Stimulated activated CD4-positive, alpha-beta T cell treated with anti-CD3 and anti-CD28 coated beads, Interleukin-4, amount 100 ng/mL, for 1 hour (primary cell): ENCODE results near the gene TCEAL7.
A peak's percentile ranks its signal among the peaks of the same experiment; 100 is the strongest.
"Not testable (repeated sequence)": the region's sequence is repeated elsewhere in the genome, so short reads cannot be mapped to it uniquely, and the experiment has no call there.

Experiments
- DNase-seq: peaks from one replicate; pipeline ENCODE4 v3.0.0-alpha.2; 2020

TCEAL7 gene, protein sequence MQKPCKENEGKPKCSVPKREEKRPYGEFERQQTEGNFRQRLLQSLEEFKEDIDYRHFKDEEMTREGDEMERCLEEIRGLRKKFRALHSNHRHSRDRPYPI

DNA sequence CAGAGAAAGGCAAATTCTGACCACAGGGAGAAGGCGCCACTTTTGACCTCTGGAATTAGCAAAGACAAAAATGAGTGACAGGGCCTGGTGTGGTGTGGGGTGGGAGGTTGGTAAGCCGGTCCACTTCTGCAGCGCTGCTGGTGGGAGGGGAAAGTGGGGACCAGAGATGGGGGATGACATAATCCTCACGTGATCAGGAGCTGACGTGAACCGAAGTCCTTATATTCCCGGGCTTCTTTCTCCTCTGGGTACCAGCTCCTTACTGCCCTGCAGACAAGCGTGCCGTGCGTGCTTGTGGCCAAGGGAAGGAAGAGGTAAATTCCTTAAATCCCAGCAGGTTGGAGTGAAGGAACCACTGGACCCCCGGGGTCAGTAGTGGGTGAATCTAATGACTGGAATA lies at the start of gene TCEAL7:
Gene TCEAL7 (plus strand): TSS at position 249 of the 400 bp plus-strand sequence. CDS start 1,165 bp downstream, outside the sequence.
- DNase-seq = no peak

DNA sequence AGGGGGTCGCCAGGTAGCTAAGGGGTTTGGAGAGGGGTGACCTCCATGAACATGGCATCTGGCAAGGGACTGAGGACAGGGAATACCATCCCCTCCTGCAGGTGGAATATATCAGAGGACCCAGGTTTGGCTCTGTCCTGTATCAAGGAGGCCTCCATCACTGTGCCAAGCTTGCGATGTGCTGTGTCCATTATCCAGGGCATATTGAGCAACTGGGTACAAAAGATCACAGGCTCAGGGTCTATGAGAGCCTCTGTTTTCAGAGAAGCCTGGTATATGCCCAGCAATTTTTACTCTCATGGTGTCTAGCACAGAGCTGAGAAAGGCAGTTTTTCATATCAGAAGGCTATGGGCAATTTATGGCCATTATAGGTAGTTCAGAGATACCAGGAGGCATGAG lies 36.9 kb upstream of the TCEAL7 start:
- DNase-seq = no peak

DNA sequence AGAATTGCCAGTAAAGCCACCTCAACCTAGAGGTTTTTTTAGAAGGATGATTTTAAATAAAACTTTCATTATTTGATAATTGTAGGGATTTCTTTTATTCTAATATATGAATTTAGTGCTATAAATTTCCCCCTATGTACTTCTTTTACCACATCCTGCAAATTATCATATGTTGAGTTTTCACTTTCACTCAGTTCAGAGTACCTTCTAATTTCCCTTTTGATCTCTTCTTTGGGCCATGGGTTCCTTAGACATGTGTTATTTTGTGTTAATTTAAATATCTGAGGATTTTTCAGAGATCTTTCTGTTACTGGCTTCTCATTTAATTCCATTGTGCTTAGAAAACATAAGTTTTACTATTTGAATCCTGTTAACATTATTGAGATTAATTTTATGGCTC lies 25.3 kb upstream of the TCEAL7 start:
- DNase-seq = no peak

DNA sequence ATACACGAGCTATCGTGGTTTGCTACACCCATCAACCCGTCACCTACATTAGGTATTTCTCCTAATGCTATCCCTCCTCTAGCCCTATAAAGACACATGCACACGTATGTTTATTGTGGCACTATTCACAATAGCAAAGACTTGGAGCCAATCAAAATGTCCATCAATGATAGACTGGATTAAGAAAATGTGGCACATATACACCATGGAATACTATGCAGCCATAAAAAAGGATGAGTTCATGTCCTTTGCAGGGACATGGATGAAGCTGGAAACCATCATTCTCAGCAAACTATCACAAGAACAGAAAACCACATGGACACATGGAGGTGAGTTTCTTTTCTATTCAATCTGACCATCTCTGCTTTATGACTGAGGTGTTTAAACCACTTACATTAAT lies 24.4 kb upstream of the TCEAL7 start:
- not testable (repeated sequence) for DNase-seq

DNA sequence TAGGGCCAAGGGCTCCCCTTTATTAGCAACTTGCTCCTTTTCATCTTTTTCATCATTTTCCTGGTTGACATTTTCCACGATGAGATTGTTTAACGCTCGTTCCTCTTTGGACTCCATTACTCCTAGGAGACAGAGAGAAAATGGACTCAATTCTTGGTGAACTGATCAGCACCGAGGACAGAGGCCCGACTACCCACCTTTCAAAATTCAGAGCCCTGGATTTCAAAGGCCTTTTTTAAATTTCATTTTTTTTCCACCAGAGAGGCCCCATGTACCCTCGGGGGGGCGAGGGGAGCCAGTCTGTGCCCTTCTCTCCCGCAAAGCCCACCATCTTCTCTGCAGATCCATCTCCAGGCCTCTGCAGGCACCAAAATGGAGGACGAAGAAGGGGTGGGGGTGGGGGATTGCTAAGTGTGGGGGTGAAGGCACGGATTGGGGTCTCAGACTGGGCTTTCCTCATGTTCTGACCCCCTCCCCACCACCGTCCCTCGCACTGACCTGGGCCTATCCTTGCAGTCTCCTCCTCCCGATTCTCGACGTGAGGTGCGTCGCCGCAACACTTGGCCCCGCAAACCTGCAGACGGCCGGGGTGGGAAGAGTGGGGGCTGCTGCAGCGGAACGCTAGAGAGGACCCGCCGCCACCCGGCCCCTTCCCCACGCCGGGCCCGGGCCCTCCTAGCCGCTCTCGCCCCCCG lies 20.0 kb upstream of the TCEAL7 start:
- DNase-seq = no peak

DNA sequence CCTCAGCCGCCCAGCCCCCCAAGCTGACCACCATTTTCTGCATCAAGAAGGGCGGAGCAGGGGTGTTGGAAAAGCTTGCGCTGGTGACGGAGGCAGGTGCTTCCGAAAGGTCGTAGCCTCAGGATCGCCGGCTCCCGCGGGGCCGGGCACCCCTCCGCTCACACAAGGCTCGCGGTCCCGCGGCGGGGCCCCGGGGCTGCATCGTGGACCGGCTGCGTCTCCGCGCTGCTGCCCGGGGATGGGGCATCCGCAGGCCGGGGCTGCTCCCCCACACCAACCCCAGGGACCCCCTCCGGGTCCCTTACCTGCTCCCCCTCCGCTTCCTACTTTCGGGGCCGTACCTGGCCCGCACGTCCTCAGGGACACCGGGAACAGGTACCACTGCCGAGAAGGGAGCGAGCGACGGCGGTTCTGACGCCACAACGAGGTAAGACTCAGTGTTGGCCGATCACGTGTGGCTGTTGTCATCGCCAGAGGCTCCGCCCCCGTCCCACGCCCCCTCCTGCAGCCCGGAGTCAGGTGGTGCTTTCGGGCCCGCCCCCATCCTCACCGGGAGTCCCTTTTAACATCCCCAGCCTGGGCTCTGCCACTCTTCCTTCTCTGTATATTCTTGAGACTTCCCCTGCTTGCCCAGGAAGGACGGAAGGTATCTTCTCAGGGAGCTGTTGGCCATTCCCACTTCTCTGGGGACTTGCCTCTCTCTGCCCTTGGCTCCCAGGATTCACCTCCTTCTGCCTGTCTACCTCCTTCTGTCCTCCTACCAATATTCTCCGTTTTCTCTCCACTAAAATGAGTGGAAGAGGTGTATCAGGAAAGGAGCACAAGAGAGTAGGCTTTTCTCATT lies 19.3 kb upstream of the TCEAL7 start, which contains the start of gene BEX2:
Gene BEX2 (minus strand): TSS at position 436 of the 844 bp plus-strand sequence. CDS start 1,014 bp downstream, outside the sequence.
- peak; percentile 86 for DNase-seq

DNA sequence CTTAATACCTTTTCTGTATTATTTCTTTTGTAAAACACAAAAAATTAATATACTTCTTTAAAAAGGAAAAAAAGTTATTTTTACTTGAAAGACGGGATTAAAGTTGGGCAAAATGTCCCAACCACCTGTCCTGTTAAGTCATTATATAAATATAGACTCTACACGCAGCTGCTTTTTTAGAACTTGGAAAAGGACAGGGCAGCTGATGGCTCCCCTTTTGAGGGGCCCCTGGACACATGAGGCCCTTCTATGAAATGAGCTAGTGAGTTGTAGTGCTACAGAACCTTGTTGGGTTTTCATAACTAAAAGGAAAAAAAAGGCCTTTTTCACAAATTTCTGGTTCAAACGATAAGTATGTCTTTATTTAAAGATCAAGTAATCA lies 18.6 kb upstream of the TCEAL7 start:
- no peak for DNase-seq

DNA sequence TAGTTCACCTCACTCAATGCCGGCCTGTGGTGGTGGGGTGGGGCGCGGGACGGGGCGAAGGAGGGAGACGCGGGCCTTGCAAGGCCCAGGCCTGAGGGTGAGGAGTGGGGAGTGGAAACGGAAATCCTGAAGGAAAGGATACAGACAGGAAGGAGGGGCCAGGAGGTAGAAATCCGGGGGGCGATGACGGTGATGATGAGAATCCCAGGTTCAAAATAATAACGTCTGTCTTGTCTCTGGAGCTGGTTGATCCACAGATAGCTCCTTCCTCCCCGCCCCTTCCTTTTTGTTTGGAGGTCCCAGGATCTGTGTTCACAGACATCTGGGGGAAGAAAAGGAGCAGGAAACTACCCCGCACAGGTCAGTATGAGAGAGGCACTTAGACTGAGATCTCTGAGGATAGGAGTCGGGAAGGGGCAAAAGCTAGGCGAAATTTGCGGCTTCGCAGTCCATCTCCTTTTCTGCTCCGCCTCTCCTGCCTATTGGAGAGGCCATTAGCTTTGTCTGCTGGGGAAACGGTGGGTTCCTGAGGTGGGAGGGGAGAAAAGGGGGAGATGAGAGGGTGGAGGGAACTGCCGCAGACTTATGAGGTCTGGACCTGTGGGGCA lies 746 bp downstream of the TCEAL7 start:
- no peak for DNase-seq

DNA sequence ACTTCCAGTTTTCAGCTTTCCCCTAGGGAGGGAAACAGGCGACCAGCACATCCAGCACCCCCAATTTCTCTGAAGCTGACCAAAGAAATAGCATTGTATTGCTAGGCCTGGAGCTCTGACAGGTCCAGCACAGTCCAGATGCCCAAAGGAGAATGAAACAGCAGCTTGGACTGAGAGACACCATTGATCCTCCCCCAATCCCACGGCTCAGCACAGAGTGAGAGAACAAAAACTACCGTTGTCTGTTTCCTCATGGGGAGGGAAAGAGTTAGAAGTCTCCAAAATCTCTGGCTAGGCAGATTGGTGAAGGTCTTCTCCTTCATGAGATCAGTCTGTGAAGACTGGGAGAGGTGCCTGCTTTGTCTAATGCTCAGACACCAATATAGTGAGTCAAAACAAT lies 8.6 kb downstream of the TCEAL7 start:
- no peak for DNase-seq

DNA sequence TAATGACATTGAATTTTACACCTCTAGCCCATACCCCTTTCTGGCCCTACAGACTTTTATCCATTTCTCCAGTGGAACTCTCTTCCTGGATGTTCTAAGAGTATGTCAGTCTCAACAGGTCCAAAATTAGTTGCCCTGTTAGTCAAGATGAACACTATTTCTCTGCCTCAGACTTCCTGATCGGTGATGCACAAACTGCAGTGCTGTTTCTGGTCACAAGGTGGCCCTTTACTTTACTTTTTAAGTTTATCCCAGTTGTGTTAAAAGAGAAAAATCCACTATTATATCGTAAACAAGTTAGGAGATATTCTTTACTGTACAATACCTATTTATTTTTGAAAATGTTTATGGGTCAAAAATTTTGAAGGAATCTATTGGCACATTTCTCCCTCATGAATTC lies 13.1 kb downstream of the TCEAL7 start:
- DNase-seq = peak; percentile 24

DNA sequence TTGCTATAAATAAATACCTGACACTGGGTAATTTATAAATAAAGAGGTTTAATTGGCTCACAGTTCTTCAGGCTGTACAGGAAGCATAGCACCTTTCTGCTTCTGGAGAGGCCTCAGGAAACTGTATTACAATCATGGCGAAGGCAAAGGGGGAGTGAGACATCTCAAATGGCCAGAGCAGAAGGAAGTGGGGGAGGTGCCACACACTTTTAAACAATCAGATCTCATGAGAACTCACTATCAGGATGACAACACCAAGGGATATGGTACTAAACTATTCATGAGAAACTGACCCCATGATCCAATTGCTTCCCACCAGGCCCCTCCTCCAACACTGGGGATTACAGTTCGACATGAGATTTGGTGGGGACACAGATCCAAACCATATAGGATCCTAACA lies 14.6 kb downstream of the TCEAL7 start:
- no peak for DNase-seq

DNA sequence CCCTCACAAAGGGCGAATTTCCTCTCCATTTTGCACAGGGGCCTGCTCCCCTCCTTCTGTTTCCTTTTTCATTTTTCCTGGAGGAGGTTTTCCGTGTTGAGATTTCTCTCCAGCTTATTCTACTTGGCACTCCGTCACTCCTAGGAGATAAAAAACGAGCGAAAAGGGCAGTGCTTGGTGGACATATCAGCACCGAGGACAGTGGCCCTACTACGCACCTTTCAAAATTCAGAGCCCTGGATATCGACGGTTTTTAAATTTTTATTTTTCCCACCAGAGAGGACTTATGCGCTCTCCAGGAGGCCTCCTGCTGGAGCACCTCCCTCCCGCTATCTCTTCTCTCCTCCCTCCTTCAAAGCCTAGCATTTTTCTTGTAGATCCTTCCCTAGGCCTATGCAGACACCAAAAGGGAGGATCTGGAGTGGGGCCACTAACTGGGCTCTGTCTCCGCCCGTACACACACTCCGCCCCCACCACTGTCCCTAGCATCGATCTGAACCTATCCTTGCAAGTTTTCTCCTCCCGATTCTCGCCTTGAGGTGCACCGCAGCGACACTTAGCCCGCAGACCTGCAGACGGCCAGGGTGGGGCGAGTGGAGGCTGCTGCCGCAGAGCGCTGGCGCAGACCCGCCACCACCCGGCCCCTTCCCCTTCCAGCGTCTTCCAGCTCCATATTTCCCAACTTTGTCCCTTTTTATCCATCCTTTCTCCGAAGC lies 17.8 kb downstream of the TCEAL7 start:
- no peak for DNase-seq

DNA sequence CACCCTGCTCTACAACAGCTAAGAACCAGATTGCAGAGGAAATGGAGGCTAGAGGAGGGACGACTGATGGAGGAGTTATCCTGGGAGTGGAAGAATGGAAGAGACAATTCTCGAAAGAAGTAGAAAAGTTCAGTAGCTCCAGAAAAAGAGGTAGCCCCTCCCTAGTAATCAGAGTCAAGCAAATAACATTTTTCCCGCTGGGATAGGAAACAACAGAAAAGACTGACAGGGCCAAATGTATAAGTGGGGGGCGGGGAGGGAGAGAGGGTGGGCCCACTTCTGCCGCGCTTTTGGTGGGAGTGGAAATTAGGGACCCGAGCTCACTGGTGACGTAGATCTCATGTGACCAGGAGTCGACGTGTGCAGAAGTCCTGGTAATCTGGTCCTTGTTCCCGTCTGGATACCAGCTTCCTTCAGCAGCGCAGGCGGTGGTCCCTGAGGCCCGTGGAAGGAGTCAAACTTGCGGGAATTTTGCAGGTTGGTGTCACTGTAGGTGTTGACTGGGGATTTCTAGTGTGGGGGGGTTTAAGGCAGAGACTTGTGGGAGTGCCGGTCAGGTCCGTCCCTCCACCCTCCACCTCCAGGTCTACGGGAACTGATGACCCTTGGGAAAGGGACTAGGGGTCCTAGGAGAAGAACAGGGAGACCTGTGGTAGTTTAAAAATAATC lies 26.2 kb downstream of the TCEAL7 start, which contains the start of gene TCEAL9:
Gene TCEAL9 (plus strand): TSS at position 377 of the 669 bp plus-strand sequence. CDS start 1,179 bp downstream, outside the sequence.
- no peak for DNase-seq

DNA sequence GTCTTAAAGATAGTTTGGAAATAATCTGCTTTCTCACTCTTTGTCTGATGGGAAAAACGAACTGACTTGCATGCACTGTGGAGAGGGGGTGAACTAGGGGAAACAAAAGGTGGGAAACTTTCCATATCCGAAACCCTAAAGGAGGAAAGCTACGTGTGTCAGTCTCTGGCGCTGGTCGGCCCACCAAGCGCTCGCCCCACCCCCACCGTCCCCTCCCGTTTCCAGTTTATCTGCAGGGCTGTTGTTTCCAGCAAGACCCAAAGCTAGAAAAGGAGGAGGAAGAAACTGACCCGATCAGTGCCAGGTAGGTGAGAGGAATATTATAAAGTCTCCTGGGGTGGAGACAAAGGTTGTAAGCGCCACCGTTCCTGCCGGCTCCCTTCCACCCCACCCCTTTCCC lies 26.8 kb downstream of the TCEAL7 start:
- DNase-seq = no peak

DNA sequence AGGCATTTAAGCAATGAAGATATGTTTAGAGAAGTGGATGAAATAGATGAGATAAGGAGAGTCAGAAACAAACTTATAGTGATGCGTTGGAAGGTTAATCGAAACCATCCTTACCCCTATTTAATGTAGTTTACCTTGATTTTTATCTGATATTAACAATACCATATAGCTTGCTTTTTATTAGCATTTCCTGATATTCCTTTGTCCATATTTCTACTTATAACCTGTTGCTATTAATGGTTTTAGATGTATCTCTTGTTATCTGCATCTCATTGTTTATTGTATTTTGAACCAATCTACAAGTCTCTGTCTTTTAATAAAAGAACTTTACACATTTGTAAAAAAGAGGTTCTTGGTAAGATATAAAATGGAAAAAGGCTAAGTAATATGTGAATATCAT lies 27.8 kb downstream of the TCEAL7 start:
- DNase-seq = no peak

DNA sequence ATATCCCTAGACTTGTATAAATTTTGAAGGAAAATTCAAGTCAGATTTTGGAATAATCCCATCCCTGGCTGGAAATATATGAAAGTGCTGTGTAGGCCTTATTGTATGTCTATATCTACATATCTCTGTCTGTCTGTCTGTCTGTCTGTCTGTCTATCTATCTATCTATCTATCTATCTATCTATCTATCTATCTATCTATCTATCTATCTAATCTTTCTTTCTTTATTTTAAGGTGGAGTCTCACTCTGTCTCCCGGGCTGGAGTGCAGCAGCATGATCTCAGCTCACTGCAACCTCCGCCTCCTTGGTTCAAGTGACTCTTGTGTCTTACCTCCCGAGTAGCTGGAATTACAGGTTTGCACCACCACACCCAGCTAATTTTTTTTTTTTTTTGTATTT lies 29.6 kb downstream of the TCEAL7 start:
- not testable (repeated sequence) for DNase-seq

DNA sequence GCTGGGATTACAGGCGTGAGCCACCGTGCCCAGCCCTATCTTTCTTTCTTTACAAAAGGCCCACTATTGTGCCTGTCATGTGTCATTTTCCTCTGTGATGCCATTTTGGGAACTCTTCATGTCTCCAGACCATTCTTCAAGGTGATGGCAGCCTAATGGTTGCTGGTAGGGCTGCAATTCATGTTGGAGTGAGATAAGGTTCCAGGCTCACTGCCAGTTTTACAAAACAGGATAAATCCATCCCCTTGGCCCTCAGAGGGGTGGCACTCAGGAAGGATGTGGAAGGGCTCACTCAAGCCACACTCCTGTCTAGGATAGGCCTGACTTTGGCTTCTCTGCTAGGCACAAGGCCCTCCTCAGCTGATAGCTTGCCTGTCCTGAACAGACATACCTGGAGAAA lies 30.1 kb downstream of the TCEAL7 start:
- no peak for DNase-seq

DNA sequence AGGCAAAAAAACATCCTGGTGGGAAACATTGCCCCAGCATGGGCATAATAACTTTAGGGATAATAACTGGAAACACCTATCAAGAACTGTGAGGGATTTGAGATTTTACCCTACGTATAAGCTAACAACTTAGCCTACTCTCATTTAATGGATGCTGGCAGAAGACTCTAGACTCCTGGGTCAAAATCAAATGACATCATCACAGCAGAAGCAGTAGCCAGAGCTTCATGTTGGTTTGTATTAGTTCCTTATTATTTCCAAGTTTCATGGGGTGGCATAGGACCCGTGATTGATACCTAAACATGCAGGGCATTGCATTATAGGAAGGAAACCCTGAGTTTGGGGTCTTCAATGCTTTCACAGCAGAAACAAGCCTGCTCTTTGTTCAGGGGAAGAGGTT lies 30.9 kb downstream of the TCEAL7 start:
- no peak for DNase-seq

DNA sequence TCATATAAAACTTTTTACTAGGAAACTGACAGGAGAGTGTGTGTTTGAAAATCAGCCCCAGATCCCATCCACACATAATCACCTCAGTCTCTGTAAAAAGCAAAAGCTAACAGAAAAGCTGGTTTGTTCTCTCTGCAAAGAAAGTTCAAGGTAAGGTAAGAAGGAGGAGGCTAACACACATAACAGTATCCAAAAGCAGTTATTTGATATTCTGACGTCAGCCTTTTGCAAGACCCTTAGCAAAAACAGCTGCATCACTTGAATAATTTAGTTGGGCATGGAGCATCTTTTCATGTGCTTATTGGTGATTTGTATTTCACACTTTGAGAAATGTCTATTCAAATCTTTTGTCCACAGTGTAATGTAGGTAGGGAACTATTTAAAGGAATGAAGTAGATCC lies 31.8 kb downstream of the TCEAL7 start:
- no peak for DNase-seq

DNA sequence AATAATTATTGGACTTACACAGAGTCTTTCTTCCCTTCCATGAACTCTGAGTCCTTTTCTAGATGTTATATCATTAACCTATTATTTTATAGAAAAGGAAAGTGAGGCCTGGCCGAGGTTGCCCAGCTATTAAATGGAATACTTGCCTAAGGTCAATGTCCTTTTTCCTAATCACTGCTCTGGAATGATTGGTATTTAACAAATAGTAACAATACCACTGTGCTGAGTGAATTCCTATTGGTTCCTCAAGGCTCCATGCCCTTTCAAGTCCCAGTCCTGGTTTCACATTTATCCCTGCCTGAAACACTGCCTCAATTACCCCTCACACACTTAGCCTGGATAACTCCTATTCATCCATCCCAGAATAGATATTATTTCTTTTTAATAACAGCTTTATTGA lies 32.4 kb downstream of the TCEAL7 start:
- DNase-seq = no peak

DNA sequence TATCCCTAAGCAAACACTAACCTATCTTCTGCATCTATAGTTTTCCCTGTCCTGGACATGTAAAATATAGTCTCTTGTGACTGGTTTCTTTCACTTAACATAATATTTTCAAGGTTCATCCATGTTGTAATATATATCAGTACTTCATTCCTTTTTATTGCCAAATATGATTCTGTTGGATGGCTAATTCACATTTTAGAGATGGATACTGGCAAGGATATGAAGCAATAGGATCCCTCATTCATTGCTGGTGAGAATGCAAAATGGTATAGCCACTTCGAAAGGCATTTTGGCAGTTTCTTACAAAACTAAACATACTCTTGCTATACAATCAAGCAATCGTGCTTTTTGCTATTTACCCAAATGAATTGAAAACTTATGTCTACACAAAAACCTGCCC lies 33.0 kb downstream of the TCEAL7 start:
- no peak for DNase-seq

DNA sequence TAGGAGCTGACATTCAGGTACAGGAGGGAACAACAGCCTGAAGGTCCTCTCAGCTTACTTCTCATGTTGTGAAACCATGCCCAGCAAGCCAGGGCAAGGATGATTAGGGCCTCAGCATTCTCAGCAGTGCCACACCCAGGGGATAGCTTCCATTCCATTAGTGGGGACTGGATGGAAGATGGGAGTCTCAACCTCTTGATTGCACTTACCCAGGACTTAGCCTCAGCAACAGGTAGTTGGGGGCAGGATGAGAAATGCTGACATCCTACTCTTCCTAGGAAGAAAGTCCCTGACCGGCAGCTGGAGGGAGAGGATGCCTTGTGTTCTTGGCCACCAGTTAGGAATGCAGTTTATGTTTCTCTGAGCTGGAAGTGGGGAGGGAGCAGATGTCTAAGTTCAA lies 37.5 kb downstream of the TCEAL7 start:
- no peak for DNase-seq
